Measurements from ENCODE around the gene CDYL. TPM values are rescaled to one million over a fixed set of nuclear protein-coding genes. Genes with fewer than 3 reads are reported as not detected.
A peak's percentile ranks its signal among the peaks of the same experiment; 100 is the strongest.

CDYL gene
- total RNA-seq, 2 donors from 2014 or later: 55.1 to 58.2 TPM

- TF ChIP-seq CTCF (conservative IDR thresholded peaks at IDR 0.05): peak; percentile 51
- Mint-ChIP-seq H3K36me3 (ENCODE audit: low read depth) (peaks cover 7% of the 10 kb centered on the region), H3K4me1 (peaks cover 17% of the 10 kb centered on the region), H3K27me3 (ENCODE audit: insufficient read depth) (no peaks in the 10 kb centered on the region), H3K4me3 (no peak overlapping the region), H3K9me3 (no peaks in the 10 kb centered on the region), H3K27ac (no peak overlapping the region)
- Histone ChIP-seq H3K27me3 (ENCODE audit: control insufficient read depth, insufficient read depth, low read length, poor library complexity, severe bottlenecking) (no peaks in the 10 kb centered on the region), H3K9ac (ENCODE audit: extremely low read depth, low read length, poor library complexity, severe bottlenecking) (no peak overlapping the region), H3K4me3 (ENCODE audit: low read length) (no peak overlapping the region), H3K36me3 (ENCODE audit: control insufficient read depth, insufficient read depth, low read length) (peaks cover 3% of the 10 kb centered on the region), H3K27ac (ENCODE audit: low read depth, low read length) (no peak overlapping the region), H3K4me1 (ENCODE audit: control insufficient read depth, insufficient read depth, low read length) (no peaks in the 10 kb centered on the region), H3K9me3 (ENCODE audit: control insufficient read depth, low read length) (no peaks in the 10 kb centered on the region)
- no peak for DNase-seq
- WGBS, 2 experiments (ENCODE audit: insufficient coverage in 1 of 2, insufficient read length in 1 of 2): 93 to 100% methylated on average over 1 to 3 of the region's 3 CpGs
Measured at GRCh38 chr6:4856785-4857184, 80.6 kb downstream of the CDYL start.

GRCh38 chr6:4858194-4859015 is 82.2 kb downstream of the CDYL start:
- H3K4me3 Mint-ChIP-seq: no peak overlapping the region
- Histone ChIP-seq H3K27me3 (ENCODE audit: control insufficient read depth, insufficient read depth, low read length, poor library complexity, severe bottlenecking) (no peaks in the 10 kb centered on the region), H3K36me3 (ENCODE audit: control insufficient read depth, insufficient read depth, low read length) (peaks cover 3% of the 10 kb centered on the region), H3K4me1 (ENCODE audit: control insufficient read depth, insufficient read depth, low read length) (no peaks in the 10 kb centered on the region), H3K9me3 (ENCODE audit: control insufficient read depth, low read length) (peaks cover 10% of the 10 kb centered on the region), H3K4me3 (ENCODE audit: low read length) (no peak overlapping the region), H3K27ac (ENCODE audit: low read depth, low read length) (no peak overlapping the region), H3K9ac (ENCODE audit: extremely low read depth, low read length, poor library complexity, severe bottlenecking) (no peak overlapping the region)
- no peak for DNase-seq
- H3K27me3 Mint-ChIP-seq (ENCODE audit: insufficient read depth): no peaks in the 10 kb centered on the region
- H3K27ac Mint-ChIP-seq: no peak overlapping the region
- H3K9me3 Mint-ChIP-seq: no peaks in the 10 kb centered on the region
- H3K36me3 Mint-ChIP-seq (ENCODE audit: low read depth): peaks cover 17% of the 10 kb centered on the region
- H3K4me1 Mint-ChIP-seq: peaks cover 21% of the 10 kb centered on the region
- WGBS, 2 experiments (ENCODE audit: insufficient coverage in 1 of 2, insufficient read length in 1 of 2): 90 to 94% methylated on average over 3 to 8 of the region's 8 CpGs
- peak; percentile 32 for TF ChIP-seq CTCF (conservative IDR thresholded peaks at IDR 0.05)

GRCh38 chr6:4860387-4860786 is 84.2 kb downstream of the CDYL start:
- no peaks in the 10 kb centered on the region for H3K4me1 ChIP-seq (ENCODE audit: control insufficient read depth, insufficient read depth, low read length)
- WGBS, 2 experiments (ENCODE audit: insufficient coverage in 1 of 2, insufficient read length in 1 of 2): 98% methylated on average over 2 of the region's 2 CpGs; no CpG with 5 or more reads in 1 of the 2 experiments
- no peak overlapping the region for H3K4me3 Mint-ChIP-seq
- H3K4me1 Mint-ChIP-seq: peaks cover 29% of the 10 kb centered on the region
- H3K36me3 ChIP-seq (ENCODE audit: control insufficient read depth, insufficient read depth, low read length): peaks cover 6% of the 10 kb centered on the region
- H3K27me3 ChIP-seq (ENCODE audit: control insufficient read depth, insufficient read depth, low read length, poor library complexity, severe bottlenecking): no peaks in the 10 kb centered on the region
- no peak for TF ChIP-seq CTCF (conservative IDR thresholded peaks at IDR 0.05)
- H3K9ac ChIP-seq (ENCODE audit: extremely low read depth, low read length, poor library complexity, severe bottlenecking): no peak overlapping the region
- peaks cover 32% of the 10 kb centered on the region for H3K36me3 Mint-ChIP-seq (ENCODE audit: low read depth)
- peaks cover 17% of the 10 kb centered on the region for H3K9me3 Mint-ChIP-seq
- no peaks in the 10 kb centered on the region for H3K27me3 Mint-ChIP-seq (ENCODE audit: insufficient read depth)
- no peak overlapping the region for H3K27ac Mint-ChIP-seq
- H3K9me3 ChIP-seq (ENCODE audit: control insufficient read depth, low read length): peaks cover 28% of the 10 kb centered on the region
- H3K4me3 ChIP-seq (ENCODE audit: low read length): no peak overlapping the region
- no peak overlapping the region for H3K27ac ChIP-seq (ENCODE audit: low read depth, low read length)
- no peak for DNase-seq

All from endodermal cell (in vitro differentiated cells).